Endometrial microvascular endothelial cells (primary cell): Measurements from ENCODE around the gene KCNK4. TPM values are rescaled to one million over a fixed set of nuclear protein-coding genes. Genes with fewer than 3 reads are reported as not detected.

Experiments used
- in situ Hi-C: cut with HindIII; loops from 2 replicates; pipeline ENCODE4 v1.10.0; 2017; ENCODE audit warnings: low sequenced_read_pairs, low pct_unique_long_range_greater_than_20kb; ENCODE audit errors: inconsistent ontology term
- total RNA-seq: library from RNA; depleted of rRNA; stranded (reverse); fragments of >200 nt; gene quantifications from one replicate; pipeline ENCODE4 v1.2.3, GENCODE V29; 2015; ENCODE audit errors: inconsistent ontology term

The KCNK4 gene
- total RNA-seq, 1 donor from 2014 or later: not detected

DNA sequence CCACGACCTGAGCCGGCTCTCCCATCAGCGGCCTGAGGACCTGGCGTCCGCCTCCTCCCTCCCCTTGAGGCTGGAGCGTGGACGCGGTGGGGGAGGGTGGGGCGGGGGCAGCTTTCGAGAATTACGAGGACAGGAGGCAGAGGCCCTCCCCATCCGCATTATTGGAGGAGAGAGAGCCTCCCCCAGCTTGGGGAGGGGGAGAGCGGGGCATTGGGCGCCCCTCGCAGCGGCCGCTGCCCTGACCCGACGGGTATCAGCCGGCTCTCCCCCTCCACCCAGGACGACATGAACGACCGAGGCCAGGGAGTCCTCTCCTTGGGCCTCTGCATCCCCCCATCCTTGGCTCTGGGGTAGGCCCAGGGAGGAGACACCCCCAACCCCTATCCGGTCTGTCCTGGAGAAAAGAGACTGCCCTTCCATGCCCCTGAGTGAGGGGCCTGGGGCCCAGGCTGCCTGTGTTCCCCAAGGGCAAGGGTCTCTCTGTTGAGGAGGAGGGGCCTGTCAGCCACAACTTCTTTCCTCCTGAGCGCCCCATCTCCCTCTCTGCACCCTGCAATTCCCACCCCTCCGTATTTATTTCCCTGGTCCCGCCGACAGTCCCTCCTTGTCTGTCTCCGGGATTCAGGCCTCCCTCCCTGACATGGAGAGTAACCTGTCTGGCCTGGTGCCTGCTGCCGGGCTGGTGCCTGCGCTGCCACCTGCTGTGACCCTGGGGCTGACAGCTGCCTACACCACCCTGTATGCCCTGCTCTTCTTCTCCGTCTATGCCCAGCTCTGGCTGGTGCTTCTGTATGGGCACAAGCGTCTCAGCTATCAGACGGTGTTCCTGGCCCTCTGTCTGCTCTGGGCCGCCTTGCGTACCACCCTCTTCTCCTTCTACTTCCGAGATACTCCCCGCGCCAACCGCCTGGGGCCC, 5.0 kb upstream of the KCNK4 start:
- in situ Hi-C loops: no loop called here

- in situ Hi-C loops: no loop called here
Observed at GRCh38 chr11:64286801-64287159, 4.3 kb upstream of the KCNK4 start.

GRCh38 chr11:64287676-64288352, 3.3 kb upstream of the KCNK4 start:
- in situ Hi-C loops: no loop called here

GRCh38 chr11:64288353-64288750, 2.8 kb upstream of the KCNK4 start:
- in situ Hi-C loops: no loop called here

DNA sequence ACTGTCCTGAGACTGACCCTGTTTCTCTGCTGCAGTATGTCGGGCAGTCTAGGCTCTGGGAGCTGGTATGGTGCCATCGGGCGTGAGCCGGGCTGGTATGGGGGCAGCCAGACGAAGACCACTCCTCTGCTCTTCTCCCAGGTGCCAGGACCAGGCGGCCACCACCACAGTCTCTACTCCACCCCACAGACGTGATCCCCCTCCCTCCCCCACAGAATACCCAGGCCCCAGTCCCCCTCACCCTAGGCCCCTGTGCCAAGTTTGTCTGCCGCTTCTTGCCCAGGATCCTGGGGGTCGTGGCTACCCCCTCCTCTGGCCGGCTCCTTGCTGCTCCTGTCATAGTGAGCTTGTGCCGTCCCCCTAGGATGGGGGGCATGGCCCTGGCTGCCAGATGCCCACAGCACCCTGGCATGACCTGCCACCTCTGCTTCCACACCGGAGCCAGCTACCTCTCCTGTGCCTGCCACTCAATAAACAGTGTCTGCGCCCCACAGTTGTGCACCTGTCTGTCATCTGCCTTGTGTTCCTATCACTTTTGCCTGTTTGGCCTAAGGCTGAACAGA, 2.0 kb upstream of the KCNK4 start:
- in situ Hi-C loops: no loop called here

- in situ Hi-C loops: no loop called here
Observed at GRCh38 chr11:64290352-64291261, 495 bp upstream of the KCNK4 start.

DNA sequence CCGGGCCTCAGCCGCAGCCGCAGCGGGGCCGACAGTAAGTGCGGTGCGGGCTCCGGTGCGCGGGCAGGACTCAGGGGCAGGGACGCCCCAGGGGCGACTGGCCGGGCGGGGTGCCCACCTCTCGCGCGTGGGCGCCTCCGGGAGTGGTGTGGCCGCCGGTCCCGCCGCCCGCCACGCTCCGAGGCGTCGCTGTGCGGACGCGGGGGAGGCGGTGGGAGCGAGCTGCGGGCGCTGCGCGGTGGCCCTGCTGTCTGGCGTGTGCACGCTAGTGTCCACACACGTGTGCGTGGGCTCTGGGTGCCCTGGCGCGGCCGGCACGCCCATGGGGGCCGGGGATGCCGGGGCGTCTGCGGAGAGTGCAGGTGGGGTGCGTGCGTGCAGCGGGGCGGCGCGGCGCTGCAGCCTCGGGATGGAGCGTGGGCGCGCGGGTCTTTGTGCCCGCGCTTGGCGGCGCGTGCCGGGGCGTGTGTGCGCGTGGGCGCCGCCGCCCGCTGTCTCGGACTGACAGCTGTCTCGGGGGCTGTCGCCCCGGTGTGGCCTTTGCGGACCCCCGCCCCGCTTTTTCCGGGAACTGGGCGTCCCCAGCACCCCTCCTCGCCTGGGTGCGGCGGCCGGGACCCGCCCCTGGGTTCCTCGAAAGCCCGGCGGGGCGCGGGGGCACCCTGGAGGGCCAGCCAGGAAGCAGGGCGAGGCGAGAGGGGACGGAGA, 804 bp downstream of the KCNK4 start:
- in situ Hi-C loops: no loop called here

- in situ Hi-C loops: no loop called here
Observed at GRCh38 chr11:64292460-64293254, 1.6 kb downstream of the KCNK4 start.

DNA sequence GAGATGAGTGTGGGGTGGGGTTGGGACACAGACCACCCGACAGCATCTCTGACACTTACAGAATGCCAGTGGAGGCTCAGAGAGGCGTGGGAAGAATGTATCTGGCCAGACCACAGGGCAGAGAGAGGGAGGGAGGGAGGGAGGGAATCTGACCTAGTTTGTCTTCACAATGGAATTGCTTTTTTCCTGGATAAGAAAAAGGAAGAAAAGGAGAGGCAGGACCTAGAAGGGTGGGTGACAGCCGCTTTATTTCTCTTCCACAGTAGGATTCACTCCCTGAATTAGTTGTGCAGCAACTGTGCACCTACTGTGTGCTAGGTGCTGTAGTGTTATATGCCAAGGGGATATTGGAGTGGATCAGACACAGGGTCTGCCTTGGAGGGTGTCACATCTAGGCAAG, 3.7 kb downstream of the KCNK4 start:
- in situ Hi-C loops: no loop called here

DNA sequence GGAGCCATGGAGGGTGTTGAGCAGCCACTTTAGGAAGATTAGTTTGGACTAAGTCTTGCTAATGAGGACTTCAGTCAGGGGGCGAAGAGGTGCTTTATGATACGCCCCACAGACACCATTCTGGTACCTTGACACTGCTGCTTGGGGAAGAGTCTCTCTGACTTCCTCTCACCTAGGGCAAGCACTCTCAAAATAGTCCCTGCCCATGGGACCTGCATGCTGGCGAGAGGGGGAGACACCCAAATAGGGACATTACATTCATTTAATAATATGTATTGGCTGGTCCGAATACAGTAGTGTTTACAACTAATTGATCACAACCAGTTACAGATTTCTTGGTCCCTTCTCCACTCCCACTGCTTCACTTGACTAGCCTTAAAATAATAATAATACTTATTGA, 4.7 kb downstream of the KCNK4 start:
- in situ Hi-C loops: no loop called here

GRCh38 chr11:64296236-64296635, 5.1 kb downstream of the KCNK4 start:
- in situ Hi-C loops: no loop called here

DNA sequence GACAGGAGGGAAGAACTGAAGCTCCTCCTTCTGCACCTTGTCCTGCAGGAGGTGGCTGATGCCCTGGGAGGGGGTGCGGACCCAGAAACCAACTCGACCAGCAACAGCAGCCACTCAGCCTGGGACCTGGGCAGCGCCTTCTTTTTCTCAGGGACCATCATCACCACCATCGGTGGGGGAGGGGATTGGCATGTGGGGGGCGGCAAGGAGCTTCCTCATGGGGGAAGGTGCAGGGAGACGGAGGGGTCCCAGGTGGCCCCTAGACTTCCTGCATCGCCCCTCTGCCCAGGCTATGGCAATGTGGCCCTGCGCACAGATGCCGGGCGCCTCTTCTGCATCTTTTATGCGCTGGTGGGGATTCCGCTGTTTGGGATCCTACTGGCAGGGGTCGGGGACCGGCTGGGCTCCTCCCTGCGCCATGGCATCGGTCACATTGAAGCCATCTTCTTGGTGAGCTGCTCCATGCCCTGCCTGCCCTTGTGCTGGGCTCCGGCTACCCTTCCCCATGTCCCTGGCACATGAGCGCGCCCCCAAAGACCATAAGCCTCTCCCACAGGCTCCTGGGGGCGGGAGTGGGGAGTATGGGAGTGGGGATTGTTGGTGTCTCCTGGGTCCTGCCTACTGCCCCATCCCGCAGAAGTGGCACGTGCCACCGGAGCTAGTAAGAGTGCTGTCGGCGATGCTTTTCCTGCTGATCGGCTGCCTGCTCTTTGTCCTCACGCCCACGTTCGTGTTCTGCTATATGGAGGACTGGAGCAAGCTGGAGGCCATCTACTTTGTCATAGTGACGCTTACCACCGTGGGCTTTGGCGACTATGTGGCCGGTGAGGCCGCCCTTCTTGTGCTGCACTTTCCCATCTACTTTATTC, 6.0 kb downstream of the KCNK4 start:
- in situ Hi-C loops: no loop called here

DNA sequence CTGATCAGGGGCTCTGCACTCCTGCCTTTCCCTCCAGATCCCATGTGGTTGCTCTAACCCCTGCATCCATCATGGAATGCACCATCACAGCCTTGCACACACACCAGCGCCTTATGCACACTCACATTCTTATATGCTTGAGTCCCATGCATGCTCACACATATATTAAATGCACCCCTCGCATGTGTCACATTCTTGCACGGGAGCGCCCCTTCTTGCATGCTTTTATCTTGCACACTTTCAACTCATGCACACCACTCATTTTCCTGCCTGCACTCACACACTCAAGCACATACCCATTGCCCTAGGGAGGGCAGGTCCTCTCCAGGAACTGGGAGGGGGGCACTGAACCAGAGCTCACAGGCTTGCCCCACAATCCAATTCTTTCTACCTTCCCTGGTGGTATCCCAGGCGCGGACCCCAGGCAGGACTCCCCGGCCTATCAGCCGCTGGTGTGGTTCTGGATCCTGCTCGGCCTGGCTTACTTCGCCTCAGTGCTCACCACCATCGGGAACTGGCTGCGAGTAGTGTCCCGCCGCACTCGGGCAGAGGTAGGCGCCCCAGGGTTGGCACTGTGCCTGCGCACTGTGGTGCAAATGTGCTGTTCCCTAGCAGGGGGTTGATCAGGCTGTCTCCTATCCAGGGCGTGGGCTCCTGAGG, 6.7 kb downstream of the KCNK4 start:
- in situ Hi-C loops: no loop called here

DNA sequence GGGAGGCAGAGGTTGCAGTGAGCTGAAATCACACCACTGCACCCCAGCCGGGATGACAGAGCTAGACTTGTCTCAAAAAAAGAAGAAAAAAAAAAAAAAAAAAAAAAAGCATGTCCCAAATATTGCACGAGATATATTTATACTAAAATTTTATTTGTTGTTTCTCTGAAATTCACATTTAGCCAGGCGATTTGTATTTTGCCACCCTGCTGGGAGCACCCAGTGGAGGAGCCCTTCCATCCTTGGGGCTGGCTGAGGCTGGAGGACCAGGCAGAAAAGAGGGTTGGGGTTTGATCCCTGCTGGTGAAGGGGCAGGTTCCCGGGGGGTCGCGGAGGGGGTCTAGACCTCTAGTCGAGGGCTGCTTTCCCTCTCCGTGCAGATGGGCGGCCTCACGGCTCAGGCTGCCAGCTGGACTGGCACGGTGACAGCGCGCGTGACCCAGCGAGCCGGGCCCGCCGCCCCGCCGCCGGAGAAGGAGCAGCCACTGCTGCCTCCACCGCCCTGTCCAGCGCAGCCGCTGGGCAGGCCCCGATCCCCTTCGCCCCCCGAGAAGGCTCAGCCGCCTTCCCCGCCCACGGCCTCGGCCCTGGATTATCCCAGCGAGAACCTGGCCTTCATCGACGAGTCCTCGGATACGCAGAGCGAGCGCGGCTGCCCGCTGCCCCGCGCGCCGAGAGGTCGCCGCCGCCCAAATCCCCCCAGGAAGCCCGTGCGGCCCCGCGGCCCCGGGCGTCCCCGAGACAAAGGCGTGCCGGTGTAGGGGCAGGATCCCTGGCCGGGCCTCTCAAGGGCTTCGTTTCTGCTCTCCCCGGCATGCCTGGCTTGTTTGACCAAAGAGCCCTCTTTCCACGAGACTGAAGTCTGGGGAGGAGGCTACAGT, 8.1 kb downstream of the KCNK4 start:
- in situ Hi-C loops: no loop called here

DNA sequence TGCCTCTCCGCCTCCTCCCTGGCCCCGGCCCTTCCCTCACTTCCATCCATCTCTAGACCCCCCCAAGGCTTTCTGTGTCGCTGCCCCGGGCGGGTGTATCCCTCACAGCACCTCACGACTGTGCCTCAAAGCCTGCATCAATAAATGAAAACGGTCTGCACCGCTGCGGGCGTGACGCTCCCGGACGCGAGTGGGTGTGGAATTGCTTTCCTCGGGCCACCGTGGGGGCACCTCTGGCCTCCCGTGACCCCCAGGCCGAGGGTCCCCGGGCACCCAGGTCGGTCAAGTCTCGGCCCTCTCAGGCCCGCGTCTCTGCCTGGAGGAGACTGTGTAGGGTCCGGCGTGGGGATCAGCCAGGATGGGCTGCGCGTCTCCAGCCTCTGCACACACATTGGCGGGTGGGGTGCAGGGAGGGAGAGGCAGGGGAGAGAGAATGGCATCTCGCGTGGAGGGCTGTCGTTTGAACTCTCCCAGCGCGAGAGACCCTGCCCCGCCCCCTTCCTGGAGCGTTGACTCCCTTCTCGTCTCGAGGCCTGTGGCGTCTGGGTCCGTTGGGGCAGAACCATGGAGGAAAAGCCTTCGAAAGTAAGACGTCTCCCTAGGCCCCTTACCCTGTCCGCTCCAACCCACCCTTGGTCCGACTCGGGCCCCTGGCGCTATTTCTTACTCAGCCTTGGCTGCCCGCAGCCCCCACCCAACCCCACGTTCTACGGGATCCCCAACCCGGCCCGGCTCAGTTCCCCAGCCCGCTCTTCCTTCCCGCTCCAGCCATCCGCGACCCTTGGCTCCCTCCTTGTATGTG, 8.9 kb downstream of the KCNK4 start, which contains the start of gene CATSPERZ:
Gene CATSPERZ (plus strand): TSS at position 512 of the 802 bp plus-strand sequence. CDS start 53 bp downstream, at position 565.
- in situ Hi-C loops: no loop called here
